ENCODE measurements around the gene PIK3IP1.

PIK3IP1 gene

DNA sequence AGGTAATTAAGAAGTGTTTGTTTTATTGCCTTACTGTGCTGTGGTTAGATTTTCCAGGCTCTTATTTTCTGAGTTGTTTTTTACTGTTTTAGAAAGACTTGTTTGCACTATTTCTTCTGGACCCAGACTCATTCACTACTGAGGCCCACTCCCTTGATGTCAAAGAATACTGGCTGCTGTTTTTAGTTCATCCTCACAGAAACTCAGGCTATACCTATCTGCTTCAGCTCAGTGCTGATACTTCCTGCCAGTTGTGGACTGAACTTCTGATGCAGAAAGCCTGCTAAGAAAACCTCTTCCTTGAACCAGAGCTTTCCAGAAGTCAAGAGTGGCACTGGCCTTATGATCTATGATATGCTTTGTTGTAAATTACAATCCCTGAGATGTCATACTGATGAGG is 15.9 kb upstream of the PIK3IP1 start:
- no peak for DNase-seq (ENCODE audit: low read depth)

DNA sequence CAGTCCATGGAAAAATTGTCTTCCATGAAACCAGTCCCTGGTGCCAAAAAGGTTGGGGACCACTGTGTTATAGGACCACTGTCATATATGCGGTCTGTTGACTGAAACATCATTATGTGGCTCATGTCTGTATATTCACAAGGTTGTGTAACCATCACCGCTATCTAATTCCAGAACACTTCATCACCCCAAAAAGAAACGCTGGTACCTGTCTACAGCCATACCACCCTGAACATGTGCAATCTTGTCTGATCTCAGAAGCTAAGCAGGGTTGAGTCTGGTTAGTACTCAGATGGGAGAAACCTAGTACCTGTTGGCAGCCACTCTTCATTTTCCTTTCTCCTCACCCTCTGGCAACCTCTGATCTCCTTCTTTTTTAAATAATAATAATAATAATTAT is 12.9 kb upstream of the PIK3IP1 start:
- no peak for DNase-seq (ENCODE audit: low read depth)

DNA sequence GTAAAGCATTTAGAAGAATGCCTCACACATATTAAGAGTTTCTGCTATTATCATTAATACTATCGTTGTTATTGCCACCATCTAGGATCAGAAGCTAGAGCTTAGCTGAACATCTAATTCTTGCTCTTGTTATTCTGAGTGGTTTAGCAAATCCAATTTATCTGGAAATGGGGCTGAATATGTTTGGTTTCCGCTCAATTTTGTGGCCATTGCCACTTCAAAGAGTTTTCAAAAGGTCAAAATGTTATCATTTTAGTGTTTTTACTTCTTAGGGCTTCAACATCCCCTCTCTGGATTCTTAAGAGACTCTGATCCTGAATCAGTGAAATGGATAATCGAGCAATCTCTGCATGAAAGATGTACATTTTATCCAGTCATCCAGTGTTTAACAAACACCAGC is 10.2 kb upstream of the PIK3IP1 start:
- no peak for DNase-seq (ENCODE audit: low read depth)

DNA sequence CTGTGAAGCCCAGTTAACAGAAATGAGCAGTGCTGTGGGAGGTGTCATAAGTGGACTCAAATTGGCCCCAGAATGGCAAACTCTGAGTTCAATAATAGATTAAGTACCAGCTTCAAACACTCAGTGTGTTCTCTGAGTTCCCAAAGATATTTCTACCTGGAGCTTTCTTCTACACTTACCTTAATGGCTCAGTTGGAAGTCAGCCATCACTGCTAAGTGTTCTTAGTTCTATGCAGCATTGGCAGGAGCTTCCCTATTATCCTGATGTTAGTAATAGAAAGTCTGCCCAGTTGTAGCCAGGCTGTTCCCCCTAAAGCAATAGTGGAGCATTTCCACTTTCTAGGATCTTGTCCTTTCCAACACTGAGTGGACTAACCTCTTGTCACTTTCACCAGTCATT is 9.7 kb upstream of the PIK3IP1 start:
- no peak for DNase-seq (ENCODE audit: low read depth)

DNA sequence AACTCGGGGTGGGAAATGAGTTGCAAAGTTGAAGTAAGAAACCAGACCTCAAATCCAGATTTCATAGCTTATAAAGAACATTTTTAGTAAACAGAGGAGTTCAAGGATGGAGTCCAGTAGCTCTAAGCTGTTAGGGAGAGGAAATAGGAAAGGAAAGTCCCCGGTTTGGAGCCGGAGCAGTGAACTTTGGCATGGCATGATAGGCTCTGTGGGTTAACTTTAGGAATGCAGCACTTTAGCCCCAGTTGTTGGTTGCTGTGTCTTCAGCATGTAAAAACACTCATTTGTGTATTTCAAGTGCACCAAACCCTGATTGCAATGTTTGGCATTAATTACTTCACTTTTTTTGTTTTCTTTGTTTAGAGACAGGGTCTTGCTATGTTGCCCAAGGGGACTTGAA is 8.6 kb upstream of the PIK3IP1 start:
- no peak for DNase-seq (ENCODE audit: low read depth)

DNA sequence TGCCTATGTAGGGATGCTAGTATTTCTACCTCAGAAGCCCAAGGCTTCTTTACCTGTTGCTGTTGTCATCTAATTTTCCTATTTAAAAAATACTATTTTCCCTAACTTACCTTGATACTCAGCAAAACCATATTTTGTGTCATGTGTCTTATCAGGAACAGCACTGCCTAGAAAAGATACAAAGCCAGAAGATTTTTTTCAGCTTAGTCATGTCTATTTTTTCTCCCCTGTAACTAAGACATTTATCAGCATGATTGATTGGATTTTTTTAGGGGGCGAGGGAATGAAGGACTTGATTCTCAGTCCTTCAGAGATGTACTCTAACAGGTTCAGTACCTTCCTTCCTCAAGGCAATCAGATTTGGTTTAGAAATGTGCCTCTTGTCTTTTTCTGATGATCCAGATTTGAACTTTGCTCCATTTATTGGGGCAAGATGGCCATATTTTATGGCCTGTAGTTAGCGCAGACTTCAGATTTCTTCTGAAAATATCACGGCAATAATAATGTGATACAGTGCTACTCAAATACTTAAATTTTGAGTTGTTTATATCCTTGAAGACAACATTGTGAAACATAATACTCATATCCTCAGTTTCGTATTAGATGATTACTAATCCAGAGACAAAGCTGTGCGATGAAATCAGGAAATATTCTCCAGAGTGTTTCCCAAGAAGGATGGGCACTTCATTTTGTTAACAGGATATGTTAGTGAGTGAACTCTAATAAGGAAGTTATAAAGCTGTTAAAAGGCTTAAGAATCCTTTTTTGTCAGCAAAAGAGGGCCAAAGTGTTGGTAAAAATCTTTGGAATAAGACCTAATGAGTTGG is 3.8 kb upstream of the PIK3IP1 start:
- DNase-seq (ENCODE audit: low read depth) = no peak

DNA sequence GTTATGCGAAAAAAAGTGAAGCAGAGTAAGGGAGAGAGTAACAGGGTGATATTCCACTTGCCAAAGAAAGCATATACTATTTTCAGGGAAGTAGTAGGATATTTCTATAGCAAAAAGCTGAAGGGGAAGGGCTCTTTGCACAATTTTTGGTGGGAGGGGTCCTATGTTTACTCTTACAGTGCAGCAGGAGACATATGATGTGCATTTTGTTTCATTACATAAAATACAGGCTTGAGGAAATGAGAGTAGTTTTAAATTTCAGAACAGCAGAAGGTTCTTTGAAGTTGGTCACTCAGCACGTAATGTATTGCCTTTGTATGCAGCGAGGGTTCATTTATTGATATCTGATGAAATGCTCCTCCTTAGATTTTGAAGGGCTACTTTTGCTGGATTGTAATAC is 3.1 kb upstream of the PIK3IP1 start:
- no peak for DNase-seq (ENCODE audit: low read depth)

DNA sequence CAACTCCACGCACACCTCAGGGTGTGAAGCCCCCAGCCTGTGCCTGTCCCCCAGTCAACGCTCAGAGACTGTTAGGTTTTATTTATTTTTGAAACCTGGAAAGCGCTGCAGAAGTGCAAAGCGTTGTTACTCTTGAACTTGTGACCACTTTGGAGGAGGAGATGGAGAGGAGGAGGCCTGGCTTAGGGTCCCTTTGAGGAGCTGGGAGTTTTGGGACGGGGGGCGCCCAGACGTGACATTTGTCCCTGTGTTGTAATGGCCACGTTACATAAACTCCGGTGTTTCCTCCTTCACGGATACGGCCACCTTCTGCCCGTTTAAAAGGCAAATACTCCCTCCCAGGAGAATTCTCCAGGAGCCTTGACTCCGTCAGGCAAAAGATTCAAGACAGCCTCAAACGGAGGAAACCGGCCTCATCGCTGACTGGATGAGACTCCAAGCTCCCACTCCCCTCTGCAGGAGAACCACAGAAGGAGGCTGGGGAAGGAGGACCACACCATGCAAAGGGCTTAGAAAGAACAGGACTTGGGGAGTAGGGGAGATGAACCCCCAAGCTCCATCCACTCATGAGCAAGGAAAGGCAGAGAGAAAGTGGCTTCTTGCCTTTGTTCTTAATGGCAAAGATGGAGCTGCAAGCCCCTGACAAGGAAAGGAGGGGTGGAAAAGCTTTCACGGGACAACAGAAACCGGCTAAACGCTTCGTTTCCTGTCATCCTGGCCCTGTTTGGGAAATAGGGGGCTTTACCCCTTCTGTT is 630 bp downstream of the PIK3IP1 start:
- no peak for DNase-seq (ENCODE audit: low read depth)

DNA sequence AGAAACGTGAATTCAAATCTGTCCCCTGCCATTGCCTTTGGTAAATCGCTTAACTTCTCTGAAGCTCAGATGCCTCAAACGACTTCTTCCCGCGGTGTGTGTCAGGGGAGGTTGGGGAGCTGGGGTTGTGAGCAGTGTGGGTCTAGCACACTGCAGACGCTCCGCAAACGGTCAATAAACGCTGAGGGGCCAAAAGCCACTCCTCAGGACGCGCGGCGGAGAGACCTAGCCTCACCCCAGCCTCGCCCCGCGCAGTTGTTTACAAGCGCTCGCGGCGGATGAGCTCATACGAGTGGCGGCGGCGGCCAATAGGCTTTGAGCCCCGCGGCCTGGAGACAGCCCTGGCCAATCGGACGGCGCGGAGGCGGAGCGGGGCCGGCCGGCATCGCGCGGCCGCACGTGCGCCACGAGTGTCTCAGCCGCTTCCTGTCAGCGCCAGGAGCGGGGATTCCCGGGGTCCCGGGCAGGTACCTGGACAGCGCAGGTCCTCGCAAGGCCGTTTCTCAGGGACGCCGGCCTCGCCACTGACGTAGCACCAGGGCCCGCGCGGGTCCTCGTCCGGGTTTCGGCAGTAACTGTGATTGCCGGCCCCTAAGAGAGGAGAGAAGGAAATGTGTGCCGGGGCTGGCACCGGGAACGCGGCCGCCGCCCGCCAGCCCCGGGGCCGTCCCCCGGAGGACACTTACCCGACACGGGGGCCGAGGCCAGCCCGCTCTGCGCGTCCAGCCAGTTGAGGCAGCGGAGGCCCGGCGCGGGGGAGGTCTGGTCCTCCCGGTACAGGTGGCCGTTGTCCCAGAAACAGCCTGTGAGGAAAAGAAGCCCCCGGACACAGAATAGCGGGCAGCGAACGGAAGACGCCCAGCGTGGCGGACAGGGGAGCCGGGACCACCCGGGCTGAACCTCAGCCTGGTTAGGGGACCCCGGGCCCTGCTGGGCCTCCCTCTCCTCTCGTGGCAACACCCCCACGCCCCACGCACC is 1.5 kb downstream of the PIK3IP1 start:
- DNase-seq (ENCODE audit: low read depth) = peak; percentile 92

DNA sequence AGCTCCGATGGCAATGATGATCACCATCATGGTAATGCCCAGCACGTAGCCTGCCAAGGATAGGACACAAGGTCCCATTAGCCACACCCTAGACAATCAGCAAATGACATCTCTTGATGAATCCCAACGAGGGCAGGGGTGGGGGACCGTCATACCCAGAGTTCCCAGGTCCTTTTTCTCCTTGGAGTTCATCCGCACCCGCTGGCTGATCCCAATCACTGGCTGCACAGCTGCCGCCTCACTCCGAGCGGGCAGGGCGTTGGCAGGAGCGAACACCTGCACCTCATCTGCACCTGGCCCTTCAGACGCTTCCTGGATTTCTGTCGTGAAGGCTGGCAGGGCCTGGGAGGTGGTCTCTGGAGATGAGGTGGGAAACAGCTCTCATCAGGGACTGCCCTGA is 2.9 kb downstream of the PIK3IP1 start:
- no peak for DNase-seq (ENCODE audit: low read depth)

DNA sequence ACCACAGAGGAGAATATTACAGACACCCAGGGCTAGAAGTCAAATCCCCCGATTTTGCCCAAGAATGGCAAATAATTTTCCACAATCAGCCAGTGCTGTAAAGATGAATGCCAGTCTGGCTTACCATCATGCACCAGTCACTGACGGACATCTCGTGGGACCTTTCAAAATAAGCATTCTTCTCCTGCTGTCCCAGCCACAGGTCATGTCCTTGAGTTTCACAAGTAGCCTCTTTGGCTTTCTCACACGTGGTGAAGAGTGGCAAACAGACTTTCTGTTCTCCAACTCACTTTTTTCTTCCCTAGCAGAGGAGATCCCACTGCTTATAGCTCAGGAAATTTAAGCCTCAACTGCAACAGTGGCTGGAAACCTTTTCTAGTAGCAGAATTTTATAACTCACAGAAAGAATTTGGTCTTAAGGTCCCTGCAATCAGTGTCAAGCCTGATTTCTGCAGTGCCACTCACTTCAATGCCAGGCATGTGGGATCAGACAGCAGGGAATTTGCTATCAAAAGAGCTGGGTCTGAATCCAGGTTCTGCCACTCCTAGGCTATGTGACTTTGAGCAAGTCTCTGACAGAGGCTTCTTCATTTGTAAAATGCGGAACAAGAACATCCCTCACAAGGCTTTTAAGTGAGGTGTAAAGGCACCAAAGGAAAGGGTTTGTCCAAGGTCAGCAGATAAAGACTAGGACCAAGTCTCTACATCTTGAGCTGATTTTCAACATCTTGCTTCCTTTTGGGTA is 3.6 kb downstream of the PIK3IP1 start:
- no peak for DNase-seq (ENCODE audit: low read depth)

DNA sequence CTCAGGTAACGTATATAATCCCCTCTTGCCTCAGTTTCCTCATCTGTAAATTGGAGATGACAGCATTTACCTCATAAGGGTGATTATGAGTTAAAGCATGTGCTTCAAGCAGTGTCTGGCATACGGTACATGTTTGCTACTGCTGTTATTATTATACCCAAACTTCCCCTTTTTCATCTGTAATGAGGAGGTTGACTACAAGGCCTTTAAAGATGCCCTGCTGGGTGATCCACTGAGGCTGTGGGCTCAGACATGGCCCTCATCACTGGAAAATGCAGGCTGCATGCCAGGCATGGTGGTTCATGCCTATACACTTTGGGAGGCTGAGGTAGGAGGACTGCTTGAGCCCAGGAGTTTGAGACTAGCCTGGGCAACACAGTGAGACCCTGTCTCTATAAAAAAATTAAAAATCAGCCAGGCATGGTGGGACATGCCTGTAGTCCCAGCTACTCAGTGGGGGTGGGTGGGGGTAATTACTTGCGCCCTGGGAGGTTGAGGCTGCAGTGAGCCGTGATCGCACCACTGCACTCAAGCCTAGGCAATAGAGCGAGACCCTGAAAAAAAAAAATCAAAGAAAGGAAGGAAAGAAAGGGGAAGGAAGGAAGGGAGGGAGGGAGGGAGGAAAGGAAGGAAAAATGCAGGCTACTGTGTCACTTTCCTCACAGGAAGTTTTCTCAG is 4.3 kb downstream of the PIK3IP1 start:
- DNase-seq (ENCODE audit: low read depth) = no peak

DNA sequence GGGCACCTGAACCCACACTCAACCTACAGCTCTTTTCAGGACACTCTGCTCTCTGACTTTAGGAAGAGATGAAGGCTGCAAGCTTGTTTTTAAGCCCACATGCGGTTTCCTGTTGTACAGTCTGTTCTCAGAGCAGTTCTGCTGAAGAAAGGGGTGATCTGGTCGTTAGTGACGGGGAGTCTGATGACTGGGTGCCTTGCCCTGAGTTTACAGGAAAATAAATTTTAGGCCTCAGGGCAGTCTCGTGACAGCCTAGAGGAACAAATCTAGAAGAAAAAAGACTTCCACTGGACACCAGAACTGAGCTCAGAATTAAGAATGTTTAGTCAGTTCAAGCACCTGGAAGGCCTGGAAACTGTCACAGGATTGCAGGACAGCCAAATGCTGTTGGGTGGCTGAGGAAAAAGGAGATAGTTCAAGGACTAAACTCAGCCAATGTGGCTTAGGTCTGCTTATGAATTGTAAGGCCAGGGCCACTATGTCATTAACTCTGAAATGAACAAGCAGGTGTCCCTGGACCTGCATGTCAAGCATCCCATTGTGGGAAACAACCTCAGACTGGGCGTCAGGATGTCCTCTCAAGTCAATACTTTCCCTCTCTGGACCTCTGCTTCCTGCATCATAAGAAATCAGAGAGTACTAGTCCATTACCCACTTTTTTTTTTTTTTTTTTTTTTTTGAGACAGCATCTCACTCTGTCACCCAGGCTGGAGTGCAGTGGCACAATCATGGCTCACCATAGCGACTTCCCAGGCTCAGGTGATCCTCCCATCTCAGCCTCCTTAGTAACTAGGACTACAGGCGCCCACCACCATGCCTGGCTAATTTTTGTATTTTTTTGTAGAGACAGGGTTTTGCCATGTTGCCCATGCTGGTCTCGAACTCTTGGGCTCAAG is 5.7 kb downstream of the PIK3IP1 start:
- peak; percentile 38 for DNase-seq (ENCODE audit: low read depth)

DNA sequence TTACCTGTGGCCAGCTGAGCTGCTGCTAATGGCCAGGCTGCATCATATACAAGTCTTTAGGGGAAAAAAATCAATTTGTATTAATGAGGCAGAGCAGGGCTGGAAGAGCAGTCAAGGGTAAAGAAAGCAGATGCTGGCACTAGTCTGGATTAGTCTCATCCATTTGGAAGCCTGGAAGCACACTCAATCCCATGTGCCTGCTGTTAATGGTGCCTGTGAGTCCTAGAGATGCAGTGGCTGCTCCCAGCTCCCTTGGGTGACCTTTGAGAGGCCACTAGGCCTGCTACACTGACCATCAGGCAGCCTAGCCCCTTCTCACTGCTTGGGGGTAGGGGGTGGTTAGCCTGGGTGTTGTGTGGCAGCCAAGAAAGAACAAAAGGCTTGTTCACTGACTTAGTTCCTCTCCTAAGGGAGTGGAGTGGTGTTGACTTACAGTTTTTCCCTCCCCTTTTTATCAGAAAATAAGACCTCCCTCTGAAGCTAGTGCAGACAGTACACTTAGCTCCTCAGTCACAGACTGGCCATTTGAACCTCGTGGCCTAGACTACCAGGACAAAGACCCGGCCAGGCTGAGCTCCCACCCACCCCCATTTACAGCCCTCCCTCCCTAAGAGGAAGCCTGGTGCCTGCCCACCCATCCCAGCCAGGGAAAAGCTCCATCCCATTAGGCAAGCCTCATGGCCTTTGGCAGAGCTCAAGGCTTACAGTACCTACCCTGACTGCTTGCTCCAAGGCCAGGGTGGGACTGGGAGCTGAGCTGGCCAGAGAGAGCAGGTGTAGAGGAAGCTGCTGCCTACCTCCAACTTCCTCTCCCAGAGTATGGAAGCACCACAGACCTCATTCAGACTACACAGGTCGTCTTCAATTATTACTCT is 7.8 kb downstream of the PIK3IP1 start:
- DNase-seq (ENCODE audit: low read depth) = no peak

DNA sequence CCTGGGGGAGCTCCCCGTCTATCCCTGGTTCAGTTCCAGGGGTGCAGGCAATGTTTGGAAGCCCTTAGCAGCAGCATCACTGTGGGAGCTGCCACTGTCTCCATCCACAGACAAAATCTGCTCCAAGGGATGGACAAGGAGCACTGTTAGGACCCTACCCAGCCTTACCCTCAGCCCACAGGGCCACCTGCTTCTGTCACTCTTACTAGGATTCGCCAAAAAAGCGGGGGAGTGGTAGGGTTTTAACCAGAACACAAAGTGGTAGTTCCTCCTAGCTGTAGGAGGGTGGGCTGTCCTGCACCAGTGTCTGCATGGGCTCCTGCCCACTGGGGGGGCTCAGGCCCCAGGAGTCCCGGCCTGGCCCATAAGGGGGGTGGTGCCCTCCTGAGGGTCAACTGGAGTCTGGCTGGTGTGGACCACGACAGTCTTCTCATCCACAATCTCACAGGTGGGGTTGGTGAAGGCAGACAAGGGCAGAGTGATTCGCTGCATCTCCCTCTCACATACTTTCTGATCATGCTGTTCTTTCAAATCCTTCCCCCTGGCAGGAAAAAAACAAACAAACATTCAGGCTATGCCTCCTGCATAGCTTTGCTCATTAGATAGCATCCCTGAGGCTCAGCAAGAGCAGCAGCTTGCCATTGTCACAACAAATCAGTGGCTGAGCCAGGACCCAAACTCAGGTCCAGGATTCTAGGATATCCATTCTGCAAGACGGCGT is 9.4 kb downstream of the PIK3IP1 start:
- DNase-seq (ENCODE audit: low read depth) = no peak

DNA sequence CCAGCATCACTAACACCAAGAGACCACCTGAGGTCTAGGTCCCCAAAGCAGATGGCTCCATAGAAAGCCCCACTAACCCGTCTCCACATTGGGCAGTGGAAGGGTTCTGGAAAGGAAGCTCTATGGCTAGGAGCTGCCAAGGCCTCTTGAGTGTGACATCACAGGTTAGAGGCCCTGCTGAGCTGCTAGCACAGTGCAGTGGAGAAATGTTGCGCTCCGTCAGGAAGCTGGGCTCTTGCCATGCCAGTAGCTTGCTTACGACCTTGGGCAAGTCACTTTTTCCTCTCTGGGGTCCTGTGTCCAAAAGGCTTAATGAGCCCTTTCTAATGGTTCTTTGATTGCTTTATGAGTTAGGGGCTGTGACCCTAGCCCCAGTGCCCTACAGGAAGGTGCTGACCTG is 10.6 kb downstream of the PIK3IP1 start:
- no peak for DNase-seq (ENCODE audit: low read depth)

DNA sequence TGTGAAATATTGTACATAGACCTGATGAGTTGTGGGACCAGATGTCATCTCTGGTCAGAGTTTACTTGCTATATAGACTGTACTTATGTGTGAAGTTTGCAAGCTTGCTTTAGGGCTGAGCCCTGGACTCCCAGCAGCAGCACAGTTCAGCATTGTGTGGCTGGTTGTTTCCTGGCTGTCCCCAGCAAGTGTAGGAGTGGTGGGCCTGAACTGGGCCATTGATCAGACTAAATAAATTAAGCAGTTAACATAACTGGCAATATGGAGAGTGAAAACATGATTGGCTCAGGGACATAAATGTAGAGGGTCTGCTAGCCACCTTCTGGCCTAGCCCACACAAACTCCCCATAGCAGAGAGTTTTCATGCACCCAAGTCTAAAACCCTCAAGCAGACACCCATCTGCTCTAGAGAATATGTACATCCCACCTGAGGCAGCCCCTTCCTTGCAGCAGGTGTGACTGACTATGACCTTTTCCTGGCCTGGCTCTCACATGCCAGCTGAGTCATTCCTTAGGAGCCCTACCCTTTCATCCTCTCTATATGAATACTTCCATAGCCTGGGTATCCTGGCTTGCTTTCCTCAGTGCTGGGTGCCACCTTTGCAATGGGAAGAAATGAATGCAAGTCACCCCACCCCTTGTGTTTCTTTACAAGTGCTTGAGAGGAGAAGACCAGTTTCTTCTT is 12.3 kb downstream of the PIK3IP1 start:
- DNase-seq (ENCODE audit: low read depth) = no peak

DNA sequence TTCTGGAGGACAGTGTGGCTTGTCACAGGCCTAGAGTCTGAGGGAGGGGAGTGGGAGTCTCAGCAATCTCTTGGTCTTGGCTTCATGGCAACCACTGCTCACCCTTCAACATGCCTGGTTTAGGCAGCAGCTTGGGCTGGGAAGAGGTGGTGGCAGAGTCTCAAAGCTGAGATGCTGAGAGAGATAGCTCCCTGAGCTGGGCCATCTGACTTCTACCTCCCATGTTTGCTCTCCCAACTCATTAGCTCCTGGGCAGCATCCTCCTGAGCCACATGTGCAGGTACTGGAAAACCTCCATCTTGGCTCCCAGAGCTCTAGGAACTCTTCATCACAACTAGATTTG is 13.0 kb downstream of the PIK3IP1 start:
- no peak for DNase-seq (ENCODE audit: low read depth)
